ENCODE results near the gene TRIM50.
A peak's percentile ranks its signal among the peaks of the same experiment; 100 is the strongest.
"Not testable (repeated sequence)": the region's sequence is repeated elsewhere in the genome, so short reads cannot be mapped to it uniquely, and the experiment has no call there.

The TRIM50 gene

GRCh38 chr7:73308665-73309214, 19.1 kb downstream of the TRIM50 start, which contains the start of gene NSUN5:
NSUN5 (minus strand) TSS chr7:73308826; CDS start chr7:73308790, 36 bp downstream.
- Histone ChIP-seq H3K27me3 (replicated peaks; ENCODE audit: control insufficient read depth, insufficient read depth, low read length) (no peaks in the 10 kb centered on the region), H3K36me3 (ENCODE audit: control insufficient read depth, insufficient read depth, low read length) (peaks cover 13% of the 10 kb centered on the region), H3K4me3 (replicated peaks; ENCODE audit: low read depth, low read length) (peak within 1 kb of the TSS; percentile 90)
- no peak for TF ChIP-seq CTCF (IDR thresholded peaks at IDR 0.05; ENCODE audit: insufficient read depth, low read length, poor library complexity, severe bottlenecking)
- DNase-seq (ENCODE audit: extremely low read depth, insufficient read length) = peak; percentile 92

GRCh38 chr7:73308074-73308664, 19.7 kb downstream of the TRIM50 start:
- Histone ChIP-seq H3K27me3 (replicated peaks; ENCODE audit: control insufficient read depth, insufficient read depth, low read length) (no peaks in the 10 kb centered on the region), H3K4me3 (replicated peaks; ENCODE audit: low read depth, low read length) (peak overlapping the region; percentile 90), H3K36me3 (ENCODE audit: control insufficient read depth, insufficient read depth, low read length) (peaks cover 17% of the 10 kb centered on the region)
- TF ChIP-seq CTCF (IDR thresholded peaks at IDR 0.05; ENCODE audit: insufficient read depth, low read length, poor library complexity, severe bottlenecking) = no peak
- DNase-seq (ENCODE audit: extremely low read depth, insufficient read length) = no peak

GRCh38 chr7:73307436-73307835, 20.4 kb downstream of the TRIM50 start:
- TF ChIP-seq CTCF (IDR thresholded peaks at IDR 0.05; ENCODE audit: insufficient read depth, low read length, poor library complexity, severe bottlenecking) = no peak
- DNase-seq (ENCODE audit: extremely low read depth, insufficient read length) = no peak
- Histone ChIP-seq H3K36me3 (ENCODE audit: control insufficient read depth, insufficient read depth, low read length) (peaks cover 17% of the 10 kb centered on the region), H3K27me3 (replicated peaks; ENCODE audit: control insufficient read depth, insufficient read depth, low read length) (no peaks in the 10 kb centered on the region), H3K4me3 (replicated peaks; ENCODE audit: low read depth, low read length) (peak overlapping the region; percentile 90)

- H3K27me3 ChIP-seq (replicated peaks; ENCODE audit: control insufficient read depth, insufficient read depth, low read length); DNase-seq (ENCODE audit: extremely low read depth, insufficient read length); H3K4me3 ChIP-seq (replicated peaks; ENCODE audit: low read depth, low read length): not testable (repeated sequence)
- peaks cover 17% of the 10 kb centered on the region for H3K36me3 ChIP-seq (ENCODE audit: control insufficient read depth, insufficient read depth, low read length)
Measured at GRCh38 chr7:73304612-73305387, 23.1 kb downstream of the TRIM50 start.

- DNase-seq (ENCODE audit: extremely low read depth, insufficient read length) = no peak
- no peaks in the 10 kb centered on the region for H3K27me3 ChIP-seq (replicated peaks; ENCODE audit: control insufficient read depth, insufficient read depth, low read length)
- no peak overlapping the region for H3K4me3 ChIP-seq (replicated peaks; ENCODE audit: low read depth, low read length)
- H3K36me3 ChIP-seq (ENCODE audit: control insufficient read depth, insufficient read depth, low read length) = peaks cover 17% of the 10 kb centered on the region
- TF ChIP-seq CTCF (IDR thresholded peaks at IDR 0.05; ENCODE audit: insufficient read depth, low read length, poor library complexity, severe bottlenecking) = no peak
Measured at GRCh38 chr7:73304071-73304470, 23.8 kb downstream of the TRIM50 start.

- Histone ChIP-seq H3K36me3 (ENCODE audit: control insufficient read depth, insufficient read depth, low read length) (peaks cover 17% of the 10 kb centered on the region), H3K4me3 (replicated peaks; ENCODE audit: low read depth, low read length) (no peak overlapping the region), H3K27me3 (replicated peaks; ENCODE audit: control insufficient read depth, insufficient read depth, low read length) (no peaks in the 10 kb centered on the region)
- TF ChIP-seq CTCF (IDR thresholded peaks at IDR 0.05; ENCODE audit: insufficient read depth, low read length, poor library complexity, severe bottlenecking) = no peak
- no peak for DNase-seq (ENCODE audit: extremely low read depth, insufficient read length)
Measured at GRCh38 chr7:73303546-73303945, 24.3 kb downstream of the TRIM50 start.

GRCh38 chr7:73302846-73303245, 25.0 kb downstream of the TRIM50 start:
- DNase-seq (ENCODE audit: extremely low read depth, insufficient read length); H3K27me3 ChIP-seq (replicated peaks; ENCODE audit: control insufficient read depth, insufficient read depth, low read length); H3K4me3 ChIP-seq (replicated peaks; ENCODE audit: low read depth, low read length): not testable (repeated sequence)
- H3K36me3 ChIP-seq (ENCODE audit: control insufficient read depth, insufficient read depth, low read length) = peaks cover 17% of the 10 kb centered on the region

- H3K27me3 ChIP-seq (replicated peaks; ENCODE audit: control insufficient read depth, insufficient read depth, low read length); H3K4me3 ChIP-seq (replicated peaks; ENCODE audit: low read depth, low read length); DNase-seq (ENCODE audit: extremely low read depth, insufficient read length): not testable (repeated sequence)
- H3K36me3 ChIP-seq (ENCODE audit: control insufficient read depth, insufficient read depth, low read length) = peaks cover 15% of the 10 kb centered on the region
Measured at GRCh38 chr7:73301108-73301507, 26.8 kb downstream of the TRIM50 start.

GRCh38 chr7:73299812-73300211, 28.1 kb downstream of the TRIM50 start:
- peaks cover 10% of the 10 kb centered on the region for H3K36me3 ChIP-seq (ENCODE audit: control insufficient read depth, insufficient read depth, low read length)
- DNase-seq (ENCODE audit: extremely low read depth, insufficient read length); H3K27me3 ChIP-seq (replicated peaks; ENCODE audit: control insufficient read depth, insufficient read depth, low read length); H3K4me3 ChIP-seq (replicated peaks; ENCODE audit: low read depth, low read length): not testable (repeated sequence)

All from GM06990 (cell line).